Measurements from ENCODE around the gene FRMD3. TPM values are rescaled to one million over a fixed set of nuclear protein-coding genes. Genes with fewer than 3 reads are reported as not detected.

The FRMD3 gene
- total RNA-seq, 4 donors from 2014 or later = 15.9 to 28.6 (median 20.7) TPM

GRCh38 chr9:83234541-83234940, 303.7 kb downstream of the FRMD3 start:
- intact Hi-C loops (cut with DNase I) = no loop called here
- no peaks in the 10 kb centered on the region for H3K36me3 ChIP-seq
- H3K9me3 ChIP-seq = no peaks in the 10 kb centered on the region
- no peak for TF ChIP-seq POLR2A (IDR thresholded peaks at IDR 0.05)
- no peak for TF ChIP-seq CTCF (IDR thresholded peaks at IDR 0.05)
- 80 to 87% methylated on average over 3 of the region's 3 CpGs for WGBS, 2 donors
- H3K4me3 ChIP-seq (replicated peaks in 1 of 3) = no peak overlapping the region
- H3K27me3 ChIP-seq = no peaks in the 10 kb centered on the region
- peaks cover 7% of the 10 kb centered on the region in 2 donors for H3K4me1 ChIP-seq
- no peak for DNase-seq
- no peak overlapping the region for H3K27ac ChIP-seq

- intact Hi-C loops (cut with DNase I) = no loop called here
- H3K9me3 ChIP-seq = no peaks in the 10 kb centered on the region
- no peak overlapping the region for H3K27ac ChIP-seq
- H3K36me3 ChIP-seq = no peaks in the 10 kb centered on the region
- H3K27me3 ChIP-seq = no peaks in the 10 kb centered on the region
- DNase-seq = no peak
- H3K4me1 ChIP-seq = no peaks in the 10 kb centered on the region
- H3K4me3 ChIP-seq (replicated peaks in 1 of 3) = no peak overlapping the region
- TF ChIP-seq CTCF (IDR thresholded peaks at IDR 0.05) = no peak
- TF ChIP-seq POLR2A (IDR thresholded peaks at IDR 0.05) = no peak
- 74 to 78% methylated on average over 2 of the region's 2 CpGs for WGBS, 2 donors
Measured at GRCh38 chr9:83233647-83234046, 304.6 kb downstream of the FRMD3 start.

- Histone ChIP-seq H3K4me3 (replicated peaks in 1 of 3) (no peak overlapping the region), H3K27me3 (no peaks in the 10 kb centered on the region), H3K9me3 (no peaks in the 10 kb centered on the region), H3K27ac (no peak overlapping the region), H3K4me1 (no peaks in the 10 kb centered on the region), H3K36me3 (no peaks in the 10 kb centered on the region)
- TF ChIP-seq POLR2A (IDR thresholded peaks at IDR 0.05) (no peak), CTCF (IDR thresholded peaks at IDR 0.05) (no peak)
- no peak for DNase-seq
- WGBS, 2 donors = 82 to 89% methylated on average over 1 of the region's 1 CpG
- intact Hi-C loops (cut with DNase I) = no loop called here
Measured at GRCh38 chr9:83231039-83231438, 307.2 kb downstream of the FRMD3 start.

GRCh38 chr9:83220730-83221129, 317.5 kb downstream of the FRMD3 start:
- no peaks in the 10 kb centered on the region for H3K27me3 ChIP-seq
- peak overlapping the region; percentile 40 to 89 (median 84) for H3K27ac ChIP-seq
- H3K9me3 ChIP-seq = no peaks in the 10 kb centered on the region
- H3K4me1 ChIP-seq = peaks cover 10 to 22% of the 10 kb centered on the region in 2 donors
- no peak for TF ChIP-seq POLR2A (IDR thresholded peaks at IDR 0.05)
- no peak for TF ChIP-seq CTCF (IDR thresholded peaks at IDR 0.05)
- no peaks in the 10 kb centered on the region for H3K36me3 ChIP-seq
- peak; percentile 30 to 43 for DNase-seq
- no peak overlapping the region for H3K4me3 ChIP-seq (replicated peaks in 1 of 3)
- 9 to 24% methylated on average over 3 of the region's 3 CpGs for WGBS, 2 donors
- intact Hi-C loops (cut with DNase I) = no loop called here

GRCh38 chr9:83219924-83220438, 318.2 kb downstream of the FRMD3 start:
- 38 to 45% methylated on average over 12 of the region's 12 CpGs for WGBS, 2 donors
- peaks cover 10 to 22% of the 10 kb centered on the region in 2 donors for H3K4me1 ChIP-seq
- H3K27ac ChIP-seq = peak overlapping the region; percentile 9 to 89 (median 84)
- DNase-seq = peak; percentile 48 to 53
- TF ChIP-seq POLR2A (IDR thresholded peaks at IDR 0.05) (no peak), CTCF (IDR thresholded peaks at IDR 0.05) (no peak)
- H3K4me3 ChIP-seq (replicated peaks in 1 of 3) = peak overlapping the region; percentile 5 to 82 (median 51)
- intact Hi-C loops (cut with DNase I) = no loop called here
- H3K9me3 ChIP-seq = no peaks in the 10 kb centered on the region
- H3K27me3 ChIP-seq = no peaks in the 10 kb centered on the region
- no peaks in the 10 kb centered on the region for H3K36me3 ChIP-seq

Data from thyroid gland (tissue), 4 donors.